ENCODE measurements around the gene GNAL.

GNAL gene

GRCh38 chr18:11857177-11857887, 168.3 kb downstream of the GNAL start:
- DNase-seq, result no peak

- DNase-seq, result no peak
Observed at GRCh38 chr18:11859282-11859830, 170.3 kb downstream of the GNAL start.

GRCh38 chr18:11859903-11860407, 170.9 kb downstream of the GNAL start:
- DNase-seq, result no peak

GRCh38 chr18:11860594-11861450, 171.8 kb downstream of the GNAL start:
- DNase-seq, result no peak

- DNase-seq, result no peak
Observed at GRCh38 chr18:11861583-11862288, 172.7 kb downstream of the GNAL start.

DNA sequence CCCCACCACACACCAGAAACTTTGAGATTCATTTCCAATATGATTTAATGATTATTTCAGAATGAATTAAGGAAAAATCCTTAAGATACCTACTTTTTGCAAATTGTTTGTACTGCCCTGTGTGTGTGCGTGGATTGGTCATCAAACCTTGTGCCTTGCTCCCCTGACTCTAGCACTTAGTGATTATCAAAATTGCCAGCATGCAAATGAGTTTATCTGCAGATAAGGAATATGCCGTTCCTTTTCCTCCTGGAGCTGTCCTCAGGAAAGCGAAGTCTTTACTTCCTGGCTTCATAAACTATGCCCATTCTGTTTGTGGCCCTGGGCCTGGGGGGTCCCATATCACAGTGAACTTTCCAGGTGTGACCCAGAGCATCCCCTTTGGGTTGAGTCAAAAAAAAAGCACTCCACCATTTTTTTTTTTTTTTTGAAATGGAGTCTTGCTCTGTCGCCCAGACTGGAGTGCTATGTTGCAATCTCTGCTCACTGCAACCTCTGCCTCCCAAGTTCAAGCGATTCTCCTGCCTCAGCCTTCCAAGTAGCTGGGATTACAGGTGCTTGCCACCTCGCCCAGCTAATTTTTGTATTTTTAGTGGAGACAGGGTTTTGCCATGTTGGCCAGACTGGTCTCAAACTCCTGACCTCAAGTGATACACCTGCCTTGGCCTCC, 173.5 kb downstream of the GNAL start:
- no peak for DNase-seq

DNA sequence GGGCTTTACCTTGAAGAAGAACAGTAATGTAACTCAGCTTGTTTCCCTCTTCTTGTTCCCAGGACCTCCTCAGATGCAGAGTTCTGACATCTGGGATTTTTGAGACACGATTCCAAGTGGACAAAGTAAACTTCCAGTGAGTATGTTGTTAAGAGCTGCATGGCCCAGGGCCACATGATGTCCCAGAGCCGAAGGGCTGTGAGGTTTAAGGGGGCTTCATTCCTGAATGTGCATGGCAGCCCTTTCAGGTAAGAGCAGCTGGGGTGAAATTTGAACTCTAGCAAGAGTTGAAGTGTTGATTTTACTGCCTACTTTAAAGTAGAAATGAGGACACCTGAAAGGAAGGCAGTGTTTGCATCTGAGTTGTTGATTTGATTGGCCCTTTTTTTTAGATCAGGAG, 175.4 kb downstream of the GNAL start:
- DNase-seq, result no peak

DNA sequence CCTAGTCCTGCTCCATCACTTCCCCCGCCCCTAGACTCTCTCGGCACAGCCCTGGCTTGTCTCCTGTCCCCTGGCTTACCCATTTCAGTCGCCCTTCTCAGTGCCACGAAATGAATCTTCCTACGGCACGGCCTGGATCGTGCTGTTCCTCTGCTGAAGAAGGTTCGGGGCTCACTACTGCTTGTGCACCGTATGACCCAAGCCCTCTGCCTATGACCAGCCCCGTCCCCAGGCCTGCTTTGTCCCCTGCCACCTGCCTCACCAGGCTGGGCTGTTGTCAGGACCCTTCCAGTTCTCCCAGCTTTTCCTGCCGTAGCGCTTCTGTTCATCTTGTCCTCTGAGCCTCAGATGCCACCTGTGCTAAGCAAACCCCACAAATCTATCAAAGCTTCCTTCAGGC, 176.0 kb downstream of the GNAL start:
- DNase-seq, result no peak

- no peak for DNase-seq
Observed at GRCh38 chr18:11866329-11866728, 177.3 kb downstream of the GNAL start.

- no peak for DNase-seq
Observed at GRCh38 chr18:11866764-11867163, 177.7 kb downstream of the GNAL start.

- no peak for DNase-seq
Observed at GRCh38 chr18:11868230-11868629, 179.2 kb downstream of the GNAL start.

DNA sequence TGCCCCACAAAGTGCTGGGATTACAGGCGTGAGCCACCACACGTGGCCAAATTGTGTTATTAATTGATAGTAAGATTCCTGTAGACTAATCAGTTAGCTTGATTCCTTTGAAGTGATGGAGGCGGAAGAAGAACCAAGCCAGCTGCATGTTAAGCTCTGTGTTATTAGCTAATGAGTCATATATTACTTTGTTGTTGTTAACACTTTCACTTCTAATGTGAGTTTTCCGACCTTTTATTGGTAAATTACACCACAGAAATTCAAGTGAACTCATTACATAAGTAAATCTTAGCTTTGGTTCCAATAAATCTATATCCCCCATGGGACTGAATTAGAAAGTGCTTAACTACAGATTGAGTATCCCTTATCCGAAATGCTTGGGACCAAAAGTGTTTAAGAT, 182.4 kb downstream of the GNAL start:
- no peak for DNase-seq

DNA sequence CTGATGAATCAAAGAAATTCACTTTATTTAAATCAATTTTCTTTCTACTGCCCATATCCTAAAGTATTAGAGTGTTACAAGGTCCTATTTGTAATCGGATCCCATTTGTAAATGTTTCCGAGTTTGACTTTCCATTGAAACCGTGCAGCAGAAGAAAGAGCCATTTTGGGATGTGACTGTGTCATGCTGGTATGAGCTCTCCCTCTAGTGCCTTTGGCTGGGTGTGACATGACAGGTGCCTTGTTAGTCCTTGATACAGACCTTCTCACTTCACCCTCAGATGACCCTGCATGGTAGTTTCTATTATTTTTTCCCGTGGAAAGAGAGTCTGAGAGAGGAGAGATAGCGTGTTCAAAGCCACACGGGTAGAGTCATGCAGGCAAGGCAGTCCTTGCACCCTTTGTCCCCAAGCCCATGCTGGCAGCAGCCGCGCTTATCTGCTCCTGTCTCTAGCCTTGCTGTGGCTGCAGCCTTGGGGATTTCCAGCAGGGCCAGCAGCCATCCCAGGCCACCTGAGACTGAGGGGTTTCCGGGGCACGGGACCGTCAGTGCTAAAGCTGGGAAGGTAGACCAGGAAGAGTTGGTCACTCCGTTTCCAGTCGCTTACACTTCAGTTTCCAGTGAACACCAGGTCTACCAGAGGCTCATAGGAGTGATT, 183.5 kb downstream of the GNAL start:
- no peak for DNase-seq

DNA sequence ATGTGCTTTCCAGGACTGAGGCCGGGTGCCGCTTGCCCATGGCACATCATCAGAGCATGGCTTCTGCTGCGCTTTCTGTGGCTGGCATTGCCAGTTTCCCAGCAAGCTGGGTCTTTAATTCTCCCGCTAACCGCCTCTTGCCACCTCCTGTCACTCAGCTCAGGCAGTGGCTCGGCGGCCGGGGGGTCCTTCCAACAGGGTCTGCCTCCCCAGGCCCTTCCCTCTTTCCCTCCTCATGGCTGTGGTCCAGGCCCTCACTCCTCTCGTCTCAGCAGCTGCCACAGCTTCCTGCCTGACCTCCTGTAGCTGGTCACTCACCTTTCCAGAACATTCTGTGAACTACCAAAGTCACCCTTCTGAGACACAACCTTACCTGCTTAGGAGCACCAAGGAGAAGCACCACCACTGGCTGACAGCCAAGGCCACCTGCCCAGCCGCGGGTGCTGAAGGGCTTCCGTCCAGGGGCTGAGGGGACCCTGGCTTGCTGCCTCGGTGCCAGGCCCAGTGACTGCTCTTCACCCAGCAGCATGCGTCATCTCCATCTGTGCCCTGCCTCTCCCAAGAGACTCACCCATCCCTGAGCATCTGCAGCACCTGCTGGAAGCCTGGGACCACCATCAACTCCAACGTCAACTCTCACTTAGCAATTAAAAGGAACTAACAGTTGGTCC, 184.7 kb downstream of the GNAL start:
- no peak for DNase-seq

GRCh38 chr18:11874676-11875075, 185.6 kb downstream of the GNAL start:
- no peak for DNase-seq

- no peak for DNase-seq
Observed at GRCh38 chr18:11877497-11878135, 188.6 kb downstream of the GNAL start.

DNA sequence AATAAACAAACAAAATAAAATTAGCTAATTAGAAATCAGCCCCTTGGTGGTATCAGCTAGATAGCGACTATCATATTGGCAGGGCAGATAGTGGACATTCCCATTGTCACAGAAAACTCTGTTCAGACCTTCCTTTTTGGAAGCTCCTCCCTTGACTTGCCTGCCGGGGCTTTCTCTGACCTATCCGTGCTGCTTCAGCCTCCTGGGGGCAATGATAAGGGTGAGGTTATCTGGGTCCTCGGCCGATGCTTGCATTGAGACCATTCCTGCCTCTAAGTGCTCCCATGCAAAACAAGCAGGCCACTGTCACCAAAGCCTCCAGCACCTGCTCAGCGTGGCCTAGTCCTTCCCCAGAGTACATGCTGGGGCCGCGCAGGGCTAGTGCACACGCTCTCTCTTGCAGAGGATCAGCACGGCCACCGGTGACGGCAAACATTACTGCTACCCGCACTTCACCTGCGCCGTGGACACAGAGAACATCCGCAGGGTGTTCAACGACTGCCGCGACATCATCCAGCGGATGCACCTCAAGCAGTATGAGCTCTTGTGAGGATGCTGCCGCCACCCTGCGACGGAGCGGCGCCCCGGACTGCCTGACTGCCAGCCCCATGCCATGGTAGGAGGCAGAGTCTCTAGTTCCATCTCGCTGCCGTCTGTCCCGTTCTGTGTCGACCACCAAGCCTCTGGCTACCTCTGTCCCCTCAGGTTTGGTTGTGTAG, 191.7 kb downstream of the GNAL start:
- DNase-seq, result no peak

DNA sequence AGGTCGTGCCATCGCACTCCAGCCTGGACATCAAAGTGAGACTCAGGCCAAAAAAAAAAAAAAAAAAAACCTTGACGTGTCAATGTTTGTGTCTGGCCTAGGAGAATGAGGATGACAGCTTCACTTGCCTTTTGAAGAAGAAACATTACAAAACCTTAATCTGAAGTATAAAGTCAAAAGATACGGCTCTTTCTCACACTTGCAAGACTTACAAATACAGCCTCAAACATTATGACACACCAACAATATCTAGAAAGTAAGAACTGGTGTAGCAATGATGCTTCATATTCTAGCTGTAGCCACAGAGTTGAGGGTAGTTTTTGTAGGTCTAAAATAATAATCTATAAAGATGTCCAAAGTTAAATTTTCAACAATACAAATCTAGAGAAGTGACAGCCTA, 193.6 kb downstream of the GNAL start:
- no peak for DNase-seq

GRCh38 chr18:11883153-11883552, 194.1 kb downstream of the GNAL start:
- DNase-seq, result no peak

GRCh38 chr18:11884396-11885030, 195.4 kb downstream of the GNAL start:
- DNase-seq, result no peak
